Limb (tissue), 2 donors: ENCODE measurements around the gene ELMOD3.
"Not testable (repeated sequence)": the region's sequence is repeated elsewhere in the genome, so short reads cannot be mapped to it uniquely, and the experiment has no call there.

Source experiments
- DNase-seq, 2 donors: peaks; one replicate each; pipeline ENCODE4 v3.0.0-alpha.2; 2016; ENCODE audit errors: extremely low spot score in 2 of 2

The ELMOD3 gene

GRCh38 chr2:85371045-85371444, 16.5 kb downstream of the ELMOD3 start:
- DNase-seq, result no peak

- no peak for DNase-seq
Observed at GRCh38 chr2:85376291-85377065, 21.9 kb downstream of the ELMOD3 start.

- DNase-seq, result no peak
Observed at GRCh38 chr2:85377083-85377482, 22.5 kb downstream of the ELMOD3 start.

- DNase-seq, result no peak
Observed at GRCh38 chr2:85378257-85378656, 23.7 kb downstream of the ELMOD3 start.

GRCh38 chr2:85380048-85380447, 25.5 kb downstream of the ELMOD3 start:
- DNase-seq, result no peak

GRCh38 chr2:85383151-85383550, 28.6 kb downstream of the ELMOD3 start:
- DNase-seq, result not testable (repeated sequence)

- DNase-seq, result no peak
Observed at GRCh38 chr2:85383850-85384249, 29.3 kb downstream of the ELMOD3 start.

- no peak for DNase-seq
Observed at GRCh38 chr2:85385746-85386145, 31.2 kb downstream of the ELMOD3 start.

- no peak for DNase-seq
Observed at GRCh38 chr2:85387754-85388153, 33.2 kb downstream of the ELMOD3 start.

- DNase-seq, result no peak
Observed at GRCh38 chr2:85388878-85389538, 34.4 kb downstream of the ELMOD3 start.

GRCh38 chr2:85390941-85391669, 36.5 kb downstream of the ELMOD3 start:
- DNase-seq, result peak in 1 of 2 donors; percentile 58

- DNase-seq, result no peak
Observed at GRCh38 chr2:85393836-85394235, 39.3 kb downstream of the ELMOD3 start.

GRCh38 chr2:85394261-85394681, 39.7 kb downstream of the ELMOD3 start:
- no peak for DNase-seq

GRCh38 chr2:85394976-85395375, 40.4 kb downstream of the ELMOD3 start:
- DNase-seq, result no peak

- DNase-seq, result no peak
Observed at GRCh38 chr2:85395912-85396475, 41.4 kb downstream of the ELMOD3 start.

- no peak for DNase-seq
Observed at GRCh38 chr2:85396531-85397470, 42.2 kb downstream of the ELMOD3 start.

GRCh38 chr2:85397925-85398331, 43.4 kb downstream of the ELMOD3 start:
- DNase-seq, result no peak

- DNase-seq, result no peak
Observed at GRCh38 chr2:85398426-85399182, 44.0 kb downstream of the ELMOD3 start.

- no peak for DNase-seq
Observed at GRCh38 chr2:85399183-85399455, 44.5 kb downstream of the ELMOD3 start.

- DNase-seq, result no peak
Observed at GRCh38 chr2:85400023-85400422, 45.5 kb downstream of the ELMOD3 start.
